Measurements from ENCODE around the gene ZFP62. TPM values are rescaled to one million over a fixed set of nuclear protein-coding genes. Genes with fewer than 3 reads are reported as not detected.

Gene ZFP62
- total RNA-seq, 2 experiments from 2014 or later = 58.4 to 79.1 TPM

DNA sequence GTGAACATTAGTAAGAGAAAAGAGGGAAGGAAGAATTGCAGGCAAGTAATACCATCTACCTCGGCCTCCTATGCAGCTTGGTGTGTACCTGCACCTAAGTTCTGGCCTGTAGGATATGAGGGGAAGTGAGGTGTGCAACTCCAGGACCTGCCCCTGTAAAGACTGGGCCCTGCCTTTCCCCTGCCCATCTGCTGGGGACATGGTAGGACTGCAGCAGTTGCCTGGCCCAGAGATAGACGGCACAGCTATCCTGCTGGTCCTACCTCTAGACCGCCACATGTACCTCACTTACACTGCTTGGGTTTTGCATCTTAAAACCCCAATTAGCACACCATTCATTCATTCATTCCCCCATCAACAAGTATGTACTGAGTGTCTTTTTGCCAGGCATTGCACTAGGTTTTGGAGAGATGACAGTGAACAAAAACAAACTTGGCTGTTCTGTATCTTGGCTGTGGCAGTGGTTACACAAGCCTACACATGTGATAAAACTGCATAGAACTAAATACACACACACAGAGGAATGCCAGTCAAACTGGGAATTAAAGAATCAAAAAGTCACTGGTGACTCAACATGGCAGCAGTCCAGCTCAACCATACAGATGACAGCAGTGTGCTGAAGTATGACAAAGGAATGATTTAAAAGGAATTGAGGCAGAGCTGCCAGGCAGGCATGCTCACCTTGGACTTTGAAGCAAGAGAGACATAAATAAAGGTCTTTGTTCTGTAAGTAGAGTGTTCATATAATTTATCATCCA is 35.1 kb downstream of the ZFP62 start:
- POLR2A ChIA-PET = interaction anchor here (1.2 to 1.4 kb wide), 2 partner anchors 7 to 10 kb away, joined by 4 to 7 read pairs; no protein-coding TSS in a partner anchor
- Histone ChIP-seq H2AFZ (ENCODE audit: low read length) (no peak overlapping the region), H3K79me2 (ENCODE audit: insufficient read depth, low read depth, low read length) (peaks cover 16% of the 10 kb centered on the region)

DNA sequence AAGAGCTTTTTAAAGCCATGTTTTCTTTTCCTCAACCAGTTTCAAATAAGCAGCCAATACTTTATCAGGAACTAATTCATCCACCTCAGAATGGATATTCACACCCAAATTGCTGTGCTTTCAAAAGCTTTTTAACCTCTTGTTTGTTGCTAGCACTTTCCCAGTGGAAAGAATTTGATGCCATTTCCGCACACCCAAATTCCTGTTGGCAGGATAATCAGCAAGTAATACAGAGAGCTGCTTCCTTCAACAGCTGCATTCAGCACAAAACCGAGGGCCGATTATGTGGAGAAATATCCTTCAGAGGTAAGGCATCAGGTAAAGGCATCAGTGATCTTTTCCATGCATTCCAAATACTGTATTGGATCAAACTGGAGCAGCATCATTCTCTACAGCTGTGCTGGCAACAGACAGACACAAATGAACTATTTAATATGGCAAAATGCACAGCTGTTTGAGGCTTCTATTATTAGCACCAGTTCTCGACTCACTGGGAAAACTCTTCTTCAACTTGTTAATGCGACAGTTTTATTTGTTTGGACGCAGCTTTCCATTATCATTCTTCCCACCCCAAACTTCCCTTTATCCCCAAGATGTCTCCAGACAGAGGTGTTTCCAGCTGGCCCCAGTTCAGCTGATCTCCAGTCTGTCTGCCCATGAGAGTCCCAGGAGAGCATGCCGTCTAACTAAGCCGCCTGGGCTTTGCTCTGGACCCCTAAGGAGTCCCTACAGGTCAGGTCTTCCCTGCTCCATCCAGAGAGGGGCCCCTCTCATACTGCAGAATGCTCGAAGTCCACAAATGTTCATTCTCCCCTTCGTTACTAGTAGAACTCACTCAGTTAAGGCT is 36.2 kb downstream of the ZFP62 start:
- ChIA-PET CTCF (ENCODE audit: unreplicated experiment) (no interaction called here), POLR2A (interaction anchor here (0.6 to 1.0 kb wide), 3 partner anchors 16 to 347 kb away, joined by 3 to 6 read pairs (median 3); no protein-coding TSS in a partner anchor)
- no TSS peak for BruUV-seq (replicated peaks)
- intact Hi-C loops (cut with micrococcal nuclease; ENCODE audit: unreplicated experiment) = no loop called here
- TF ChIP-seq EZH2phosphoT487 (IDR thresholded peaks at IDR 0.05; ENCODE audit: borderline replicate concordance, low read depth, low read length) = no peak
- TF ChIP-seq, protein P1, sequence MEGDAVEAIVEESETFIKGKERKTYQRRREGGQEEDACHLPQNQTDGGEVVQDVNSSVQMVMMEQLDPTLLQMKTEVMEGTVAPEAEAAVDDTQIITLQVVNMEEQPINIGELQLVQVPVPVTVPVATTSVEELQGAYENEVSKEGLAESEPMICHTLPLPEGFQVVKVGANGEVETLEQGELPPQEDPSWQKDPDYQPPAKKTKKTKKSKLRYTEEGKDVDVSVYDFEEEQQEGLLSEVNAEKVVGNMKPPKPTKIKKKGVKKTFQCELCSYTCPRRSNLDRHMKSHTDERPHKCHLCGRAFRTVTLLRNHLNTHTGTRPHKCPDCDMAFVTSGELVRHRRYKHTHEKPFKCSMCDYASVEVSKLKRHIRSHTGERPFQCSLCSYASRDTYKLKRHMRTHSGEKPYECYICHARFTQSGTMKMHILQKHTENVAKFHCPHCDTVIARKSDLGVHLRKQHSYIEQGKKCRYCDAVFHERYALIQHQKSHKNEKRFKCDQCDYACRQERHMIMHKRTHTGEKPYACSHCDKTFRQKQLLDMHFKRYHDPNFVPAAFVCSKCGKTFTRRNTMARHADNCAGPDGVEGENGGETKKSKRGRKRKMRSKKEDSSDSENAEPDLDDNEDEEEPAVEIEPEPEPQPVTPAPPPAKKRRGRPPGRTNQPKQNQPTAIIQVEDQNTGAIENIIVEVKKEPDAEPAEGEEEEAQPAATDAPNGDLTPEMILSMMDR (conservative IDR thresholded peaks at IDR 0.05; ENCODE audit: low read length) = no peak
- H2AFZ ChIP-seq (ENCODE audit: low read length) = no peak overlapping the region
- no peak overlapping the region for H3K4me3 ChIP-seq (ENCODE audit: low read depth, low read length, poor library complexity, severe bottlenecking)
- peaks cover 5% of the 10 kb centered on the region for H3K79me2 ChIP-seq (ENCODE audit: insufficient read depth, low read depth, low read length)
- no peaks in the 10 kb centered on the region for H4K20me1 ChIP-seq (ENCODE audit: insufficient read depth, low read length)
- peaks cover 55% of the 10 kb centered on the region for H3K4me1 ChIP-seq (ENCODE audit: insufficient read depth, low read length, poor library complexity, severe bottlenecking)
- H3K27ac ChIP-seq (ENCODE audit: low read depth, low read length, poor library complexity, severe bottlenecking) = no peak overlapping the region
- peaks cover 15% of the 10 kb centered on the region for H3K36me3 ChIP-seq (ENCODE audit: insufficient read depth, low read length)
- peaks cover 8% of the 10 kb centered on the region for H3K9me3 ChIP-seq (ENCODE audit: low read length)
- H3K4me2 ChIP-seq (ENCODE audit: low read length) = no peak overlapping the region
- DNase-seq (ENCODE audit: low spot score) = no peak
- no peaks in the 10 kb centered on the region for H3K9me2 ChIP-seq (ENCODE audit: insufficient read depth, low read length)

More for the DNA sequence above, 35.1 kb downstream of the ZFP62 start:
- no peak overlapping the region for H3K4me3 ChIP-seq (ENCODE audit: low read depth, low read length, poor library complexity, severe bottlenecking)
- H3K27ac ChIP-seq (ENCODE audit: low read depth, low read length, poor library complexity, severe bottlenecking) = no peak overlapping the region
- no peak for DNase-seq (ENCODE audit: low spot score)
- intact Hi-C loops (cut with micrococcal nuclease; ENCODE audit: unreplicated experiment) = no loop called here
- H3K4me2 ChIP-seq (ENCODE audit: low read length) = no peak overlapping the region
- CTCF ChIA-PET (ENCODE audit: unreplicated experiment) = interaction anchor here (1.3 kb wide), 1 partner anchor 10 kb away, joined by 5 read pairs; no protein-coding TSS in a partner anchor
- peaks cover 9% of the 10 kb centered on the region for H3K9me3 ChIP-seq (ENCODE audit: low read length)
- H4K20me1 ChIP-seq (ENCODE audit: insufficient read depth, low read length) = no peaks in the 10 kb centered on the region
- peaks cover 19% of the 10 kb centered on the region for H3K36me3 ChIP-seq (ENCODE audit: insufficient read depth, low read length)
- H3K9me2 ChIP-seq (ENCODE audit: insufficient read depth, low read length) = no peaks in the 10 kb centered on the region
- H3K4me1 ChIP-seq (ENCODE audit: insufficient read depth, low read length, poor library complexity, severe bottlenecking) = peaks cover 51% of the 10 kb centered on the region
- TF ChIP-seq, protein P1 (conservative IDR thresholded peaks at IDR 0.05; ENCODE audit: low read length) = no peak
- no peak for TF ChIP-seq EZH2phosphoT487 (IDR thresholded peaks at IDR 0.05; ENCODE audit: borderline replicate concordance, low read depth, low read length)
- BruUV-seq (replicated peaks) = no TSS peak
